COLO829 (cell line): ENCODE measurements around the gene LYST.
"Not testable (repeated sequence)": the region's sequence is repeated elsewhere in the genome, so short reads cannot be mapped to it uniquely, and the experiment has no call there.

Source experiments
- DNase-seq: peaks from one replicate; pipeline ENCODE4 v3.0.0; 2012; ENCODE audit warnings: low spot score

LYST gene

DNA sequence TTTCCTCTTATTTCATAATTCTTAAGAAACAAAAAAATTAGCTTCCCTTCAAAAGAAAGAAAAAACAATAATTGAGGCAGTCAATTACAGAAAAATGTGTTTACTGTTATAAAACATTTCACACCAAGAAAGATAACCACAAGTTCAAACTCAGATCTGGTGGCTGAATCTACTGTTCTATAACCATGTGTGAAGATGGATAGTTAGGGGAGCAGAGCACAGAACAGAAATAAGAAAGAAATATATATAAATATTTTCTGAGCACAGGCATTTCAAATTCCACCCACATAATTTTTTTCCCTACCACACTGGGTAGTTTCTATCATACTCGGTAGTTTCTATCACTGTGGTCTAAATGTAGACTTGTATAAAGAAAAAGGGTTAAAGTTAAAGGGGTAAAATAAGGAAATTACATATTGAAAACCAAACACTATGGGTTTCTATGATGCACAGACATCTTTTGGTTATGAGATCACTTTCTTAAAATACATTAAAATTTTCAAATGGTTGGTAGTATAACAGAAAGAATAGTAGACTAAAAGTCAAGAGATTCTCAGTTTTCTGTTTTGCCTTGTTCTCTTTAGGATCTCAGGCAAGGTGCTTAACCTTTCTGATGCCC is 10.8 kb downstream of the LYST start:
- no peak for DNase-seq

DNA sequence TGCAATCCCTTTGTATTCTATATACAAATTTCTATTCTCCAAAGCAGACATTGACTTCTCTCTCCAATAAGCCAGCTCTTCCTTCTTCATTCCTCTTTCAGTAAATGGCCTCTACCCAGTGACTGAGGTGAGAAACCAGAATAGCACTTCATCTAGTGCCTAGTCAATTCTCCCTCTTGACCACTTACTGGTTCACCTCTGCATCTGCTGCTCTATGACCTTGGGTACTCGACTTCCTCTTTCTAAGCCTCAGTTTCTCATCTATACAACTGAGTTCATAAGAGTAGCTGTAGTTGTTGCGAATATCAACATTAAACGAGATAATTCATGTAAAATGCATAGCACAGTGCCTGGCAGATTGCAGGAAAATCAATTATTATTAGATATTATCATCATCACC is 12.4 kb downstream of the LYST start:
- DNase-seq: no peak

DNA sequence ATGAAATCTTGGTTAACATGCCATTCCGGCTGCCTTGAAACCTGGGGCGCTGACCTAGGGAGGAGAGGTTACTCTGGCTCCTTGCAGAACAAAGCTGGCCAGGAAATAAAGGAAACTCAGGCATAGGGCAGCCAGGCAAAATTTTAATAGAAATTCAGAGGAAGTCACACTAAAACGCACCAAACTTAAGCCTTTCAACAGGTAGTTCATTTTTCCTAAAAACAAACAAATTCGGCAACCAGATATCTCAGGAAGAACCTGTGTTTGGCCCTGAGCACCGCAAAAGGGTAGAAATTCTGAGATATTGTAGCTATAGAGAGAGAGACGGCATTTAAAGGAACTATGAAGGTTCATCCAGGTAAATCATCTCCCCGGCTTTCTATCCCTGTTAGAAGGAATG is 13.1 kb downstream of the LYST start:
- DNase-seq: no peak

DNA sequence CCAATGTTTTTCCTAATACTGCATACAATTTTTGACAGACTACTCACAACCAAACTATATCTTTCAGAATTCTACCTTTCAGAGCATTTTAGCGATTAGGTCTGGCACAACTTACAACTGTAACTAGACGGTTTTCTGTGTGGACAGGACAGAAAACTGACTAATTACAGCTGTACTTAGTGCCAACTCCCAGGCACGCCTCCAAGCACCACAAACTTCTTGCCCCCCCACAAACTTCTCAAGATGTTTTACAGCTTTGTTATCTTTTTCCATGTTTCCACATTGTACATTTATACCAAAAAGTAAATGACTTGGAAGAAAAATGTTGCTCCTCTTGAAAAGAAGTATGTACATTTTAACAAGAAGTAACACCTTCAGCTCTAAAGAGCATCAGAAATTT is 13.8 kb downstream of the LYST start:
- DNase-seq: no peak

DNA sequence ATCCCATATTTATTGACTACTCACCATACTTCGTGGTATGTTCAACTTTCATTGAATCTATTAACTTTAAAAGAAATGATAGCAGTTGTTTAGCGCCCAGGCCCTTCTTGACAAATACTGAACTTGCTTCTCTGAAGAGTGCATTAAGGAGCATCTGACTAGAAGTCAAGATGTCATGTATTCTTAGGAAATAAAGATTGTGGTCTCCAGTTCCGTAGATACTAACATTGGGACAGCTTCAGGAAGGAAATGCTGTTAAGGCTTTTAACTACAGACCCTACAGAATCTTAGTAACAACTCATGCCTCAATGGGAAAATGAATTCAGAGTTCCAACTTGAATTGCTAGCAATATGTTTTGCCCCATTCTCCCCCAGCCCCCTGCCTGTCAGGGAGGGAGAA is 14.8 kb downstream of the LYST start:
- DNase-seq: no peak

DNA sequence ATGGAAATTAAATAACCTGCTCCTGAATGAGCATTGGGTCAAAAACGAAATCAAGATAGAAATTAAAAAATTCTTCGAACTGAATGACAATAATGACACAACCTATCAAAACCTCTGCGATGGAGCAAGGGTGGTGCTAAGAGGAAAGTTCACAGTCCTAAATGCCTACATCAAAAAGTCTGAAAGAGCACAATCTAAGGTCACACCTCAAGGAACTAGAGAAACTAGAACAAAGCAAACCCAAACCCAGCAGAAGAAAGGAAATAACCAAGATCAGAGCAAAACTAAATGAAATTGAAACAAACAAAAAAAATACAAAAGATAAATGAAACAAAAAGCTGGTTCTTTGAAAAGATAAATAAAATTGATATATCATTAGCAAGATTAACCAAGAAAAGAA is 18.5 kb downstream of the LYST start:
- not testable (repeated sequence) for DNase-seq

DNA sequence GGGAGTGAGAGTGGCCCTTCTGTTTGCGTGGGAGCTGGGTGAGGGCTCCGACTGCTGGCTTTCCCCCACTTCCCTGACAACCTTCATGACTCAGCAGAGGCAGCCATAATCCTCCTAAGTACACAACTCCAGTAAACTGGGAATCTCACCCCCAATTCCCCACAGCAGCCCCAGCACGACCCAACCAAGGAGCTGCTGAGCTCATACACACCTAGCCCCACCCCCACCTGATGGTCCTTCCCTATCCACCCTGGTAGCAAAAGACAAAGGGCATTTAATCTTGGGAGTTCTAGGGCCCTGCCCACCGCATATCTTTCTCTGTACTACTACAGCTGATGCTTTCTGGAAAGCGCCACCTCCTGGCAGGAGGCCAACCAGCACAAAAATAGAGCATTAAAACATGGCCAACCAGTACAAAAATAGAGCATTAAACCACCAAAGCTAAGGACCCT is 21.0 kb downstream of the LYST start:
- DNase-seq: not testable (repeated sequence)

DNA sequence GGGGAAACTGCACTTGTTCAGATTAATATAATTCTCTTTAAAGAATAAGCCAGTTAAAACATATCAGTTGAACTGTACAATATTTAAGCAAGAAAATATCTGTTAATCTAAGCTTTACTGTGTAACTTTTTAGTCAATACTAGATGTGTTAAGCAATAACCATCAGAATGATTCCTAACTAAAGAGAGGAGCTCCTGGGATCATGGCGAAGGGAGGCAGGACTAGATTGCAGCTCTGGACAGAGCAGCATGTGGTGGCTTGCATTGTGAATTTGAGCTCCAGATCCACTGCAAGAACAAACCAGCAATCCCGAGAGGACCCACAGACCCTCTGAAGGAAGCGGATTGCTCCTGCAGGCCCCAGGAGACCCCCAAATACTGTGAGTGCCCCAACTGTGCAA is 21.9 kb downstream of the LYST start:
- DNase-seq: no peak

DNA sequence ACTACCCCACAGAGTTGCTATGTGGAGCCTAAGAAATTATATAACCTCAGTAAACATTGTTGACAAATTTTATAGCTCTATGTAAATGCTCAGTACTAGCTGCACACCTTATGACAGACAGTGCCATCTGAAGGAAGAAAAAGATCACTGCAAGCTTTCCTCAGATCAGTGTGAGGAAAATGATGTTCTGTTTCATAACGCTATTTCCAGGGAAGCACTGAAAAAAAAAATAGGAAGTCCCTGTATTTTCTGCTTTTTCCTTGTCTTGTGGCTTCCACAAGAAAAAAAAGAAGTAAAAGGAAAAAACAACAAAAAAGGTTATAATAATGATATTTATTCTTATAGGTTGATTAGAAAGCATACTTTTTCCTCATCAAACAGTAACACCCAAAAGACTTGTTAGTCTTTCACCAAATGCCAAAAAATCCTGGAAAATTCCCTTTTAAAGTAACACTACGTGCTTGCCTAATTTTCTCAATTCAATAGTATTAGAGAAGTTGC is 23.2 kb downstream of the LYST start:
- no peak for DNase-seq

DNA sequence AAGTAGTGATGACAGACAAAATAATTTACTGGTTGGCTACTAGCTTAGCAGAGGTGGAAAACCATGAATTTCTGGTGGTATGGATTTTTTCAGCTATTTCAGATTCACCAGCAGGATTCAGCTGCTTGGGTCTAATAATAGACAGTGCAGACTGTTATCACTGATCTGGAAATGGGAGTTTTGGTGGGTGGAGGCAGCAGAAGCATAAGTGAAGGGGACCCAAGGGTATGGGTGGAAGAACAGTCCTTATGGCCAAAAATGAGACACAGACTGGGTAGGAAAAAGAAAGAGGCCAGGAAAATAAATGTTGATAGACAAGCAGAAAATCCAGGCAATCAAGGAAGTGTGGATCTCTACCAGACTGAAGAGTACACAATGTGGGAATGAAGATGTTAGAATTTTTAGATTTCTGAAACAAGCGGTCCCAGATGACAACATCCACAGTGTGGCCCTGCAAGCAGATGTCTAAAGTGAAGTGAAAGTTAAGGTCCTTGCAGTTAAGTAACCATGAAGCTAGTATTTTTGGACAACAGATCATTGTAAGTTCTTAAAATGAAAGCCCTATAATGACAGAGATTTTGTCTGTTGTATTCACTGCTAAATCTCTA is 24.7 kb downstream of the LYST start:
- DNase-seq: no peak

DNA sequence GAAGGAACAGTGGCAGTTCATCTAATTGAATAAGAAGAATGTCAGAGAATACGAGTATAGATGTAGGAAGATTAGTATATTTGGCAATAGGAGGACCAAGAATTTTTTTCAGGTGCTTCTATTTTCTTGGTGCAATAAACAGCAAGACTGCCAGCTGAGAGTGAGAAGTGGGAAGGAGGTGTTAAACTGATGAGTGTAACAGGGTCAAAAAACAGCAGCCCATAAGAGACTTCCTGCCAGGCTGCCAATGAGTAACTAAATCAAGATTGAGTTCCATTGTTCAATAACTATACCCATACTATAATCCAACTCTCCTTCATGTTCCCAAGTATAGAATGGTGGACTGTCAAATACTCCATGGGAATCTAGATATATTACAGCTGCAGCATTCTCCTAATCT is 28.7 kb downstream of the LYST start:
- no peak for DNase-seq

DNA sequence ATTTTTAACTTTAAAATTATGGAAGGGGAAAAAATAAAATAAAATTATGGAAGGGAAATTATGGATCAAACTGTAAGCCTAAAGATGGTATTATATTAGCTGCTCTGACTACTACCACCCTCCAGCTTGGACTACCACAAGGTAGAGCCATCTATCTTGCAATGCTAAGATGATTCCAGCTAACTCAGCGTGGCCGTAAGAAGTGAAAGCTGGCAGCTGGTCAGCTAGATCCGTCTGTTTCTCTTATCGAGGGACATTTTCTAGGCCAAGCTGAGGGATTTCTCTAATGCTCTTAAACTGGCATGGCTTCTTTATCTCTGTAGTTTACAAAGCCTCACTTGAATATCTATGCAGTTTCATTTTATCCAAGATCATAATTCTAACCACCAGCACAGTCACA is 31.5 kb downstream of the LYST start:
- DNase-seq: no peak

DNA sequence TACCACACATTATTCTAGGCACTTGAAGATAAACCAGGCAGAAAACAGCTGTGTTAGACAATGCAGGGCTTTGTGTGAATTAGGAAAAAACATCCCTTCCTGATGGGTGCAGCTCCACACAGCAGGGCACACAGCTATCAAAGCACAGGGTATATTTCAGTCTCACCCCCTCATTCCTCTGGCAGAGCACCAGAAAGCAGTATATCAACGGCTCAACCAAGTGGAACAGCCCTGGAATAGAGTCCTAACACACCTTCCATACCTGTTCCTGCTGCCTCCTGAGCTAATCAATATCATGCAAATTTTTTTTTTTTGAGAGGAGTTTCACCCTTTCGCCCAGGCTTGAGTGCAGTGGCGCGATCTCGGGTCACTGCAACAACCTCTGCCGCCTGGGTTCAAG is 32.1 kb downstream of the LYST start:
- DNase-seq: no peak

DNA sequence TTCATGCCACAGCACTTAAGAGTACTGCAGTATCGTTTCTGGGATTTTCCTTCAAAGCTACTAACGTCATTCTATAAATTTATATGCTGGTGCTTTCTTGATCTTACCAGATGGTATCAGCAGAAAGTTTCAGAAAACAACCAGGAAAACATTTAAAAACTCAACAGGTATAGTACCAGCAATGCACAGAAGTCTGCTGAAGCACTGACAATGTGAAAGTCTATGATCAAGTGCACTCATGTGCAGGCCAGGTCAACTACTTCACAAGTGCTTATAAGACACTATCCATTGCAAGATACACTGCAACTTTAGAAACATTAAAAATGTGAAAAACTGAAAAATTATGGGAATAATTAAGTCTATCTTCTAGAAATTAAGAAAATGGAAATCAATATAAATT is 34.7 kb downstream of the LYST start:
- no peak for DNase-seq

DNA sequence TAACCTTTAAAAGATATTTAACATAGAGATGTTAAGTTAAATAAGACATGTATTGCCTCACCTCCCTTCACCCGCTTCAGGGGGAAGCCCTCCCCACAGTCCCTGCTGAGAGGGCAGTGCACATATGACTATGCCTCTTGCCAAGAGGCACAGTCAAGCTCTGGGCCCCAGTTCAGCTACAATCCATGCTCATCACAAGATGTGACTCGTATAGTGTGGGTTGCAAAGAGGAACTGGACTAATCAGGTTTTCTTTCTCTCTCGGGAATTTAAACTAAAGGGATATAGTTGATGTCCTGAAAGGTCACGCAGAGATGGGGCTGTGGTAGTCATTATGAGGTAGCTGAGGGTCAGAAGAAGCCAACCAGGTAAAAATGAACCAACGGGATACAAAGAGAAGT is 35.6 kb downstream of the LYST start:
- DNase-seq: peak; percentile 45

DNA sequence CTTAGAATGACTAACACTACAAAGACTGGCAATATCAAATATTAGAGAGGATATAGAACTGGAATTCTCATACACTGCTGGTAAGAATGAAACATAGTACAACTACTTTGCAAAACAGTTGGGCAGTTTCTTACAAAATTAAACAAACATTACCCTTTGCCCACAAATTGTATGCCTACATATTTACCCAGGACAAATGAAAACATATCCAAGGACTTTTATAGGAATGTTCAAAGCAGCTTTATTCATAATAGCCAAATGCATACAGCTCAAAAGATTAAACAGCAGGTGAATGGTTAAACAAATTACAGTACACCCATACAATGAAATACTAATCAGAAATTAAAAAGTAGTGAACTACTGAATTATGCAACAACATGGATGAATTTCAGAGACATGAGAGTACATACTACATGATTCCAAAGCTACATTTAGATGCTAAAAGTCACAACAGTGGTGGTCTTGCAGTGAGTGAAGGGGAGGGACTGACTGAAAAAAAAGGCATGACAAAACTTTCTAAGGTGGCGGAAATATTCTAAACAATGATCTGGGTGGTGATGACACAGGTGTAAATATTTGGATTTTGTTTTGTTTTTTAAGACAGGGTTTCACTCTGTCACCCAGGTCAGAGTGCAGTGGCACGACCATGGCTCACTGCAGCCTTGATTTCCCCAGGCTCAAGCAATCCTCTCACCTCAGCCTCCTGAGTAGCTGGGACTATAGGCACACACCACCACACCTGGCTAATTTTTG is 40.4 kb downstream of the LYST start:
- no peak for DNase-seq

DNA sequence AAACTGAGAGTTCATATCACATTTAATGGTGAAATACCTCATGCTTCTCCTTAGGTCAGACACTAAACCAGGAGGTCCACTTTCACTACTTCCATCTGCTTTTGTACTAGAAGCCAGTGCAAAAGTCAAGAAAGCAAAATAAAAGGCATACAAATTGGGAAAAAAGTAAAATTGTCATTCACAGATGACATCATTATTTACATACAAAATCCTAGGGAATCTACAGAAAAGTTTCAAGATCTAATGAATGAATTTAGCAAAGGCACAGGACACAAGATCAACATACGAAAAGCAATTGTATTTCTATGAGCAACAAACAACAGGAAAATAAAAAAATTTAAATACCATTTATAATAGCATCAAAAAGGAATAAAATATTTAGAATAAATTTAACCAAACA is 41.5 kb downstream of the LYST start:
- DNase-seq: no peak

DNA sequence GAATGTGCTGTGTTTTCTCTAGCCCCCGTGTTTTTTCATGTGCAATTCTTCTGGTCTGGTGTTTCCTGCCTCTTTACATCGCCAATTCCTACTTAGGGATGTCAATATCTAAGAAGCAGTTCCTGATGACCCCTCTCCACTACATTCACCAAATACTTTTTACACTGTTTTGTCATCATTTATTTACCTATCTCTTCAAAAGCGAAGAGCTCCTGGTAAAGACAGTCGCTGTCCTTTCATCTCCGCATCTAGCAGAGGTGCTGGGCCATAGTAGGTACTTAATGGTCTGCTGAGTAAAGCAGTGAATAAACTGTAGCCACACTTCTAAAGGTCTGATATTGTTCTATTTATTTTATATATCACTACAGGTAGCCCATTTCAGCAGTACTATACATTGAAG is 43.0 kb downstream of the LYST start:
- no peak for DNase-seq

DNA sequence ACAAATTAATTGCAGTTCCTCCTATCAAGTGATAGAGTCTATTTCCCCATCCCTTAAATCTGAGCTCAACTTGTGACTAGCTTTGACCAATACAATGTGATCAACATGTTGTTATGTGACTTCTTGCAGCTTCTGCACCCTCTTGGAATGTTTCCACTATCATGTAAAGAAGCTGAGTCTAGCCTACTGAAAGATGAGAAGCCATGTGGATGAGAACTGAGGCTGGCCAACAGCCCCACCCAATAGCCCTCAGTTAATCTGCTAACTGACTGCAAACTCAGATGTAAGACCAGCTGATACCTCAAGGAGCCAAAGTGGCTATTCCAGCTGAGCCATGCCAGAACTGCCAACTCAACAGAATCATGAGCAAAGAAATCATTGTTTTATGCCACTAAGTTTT is 44.0 kb downstream of the LYST start:
- DNase-seq: no peak

DNA sequence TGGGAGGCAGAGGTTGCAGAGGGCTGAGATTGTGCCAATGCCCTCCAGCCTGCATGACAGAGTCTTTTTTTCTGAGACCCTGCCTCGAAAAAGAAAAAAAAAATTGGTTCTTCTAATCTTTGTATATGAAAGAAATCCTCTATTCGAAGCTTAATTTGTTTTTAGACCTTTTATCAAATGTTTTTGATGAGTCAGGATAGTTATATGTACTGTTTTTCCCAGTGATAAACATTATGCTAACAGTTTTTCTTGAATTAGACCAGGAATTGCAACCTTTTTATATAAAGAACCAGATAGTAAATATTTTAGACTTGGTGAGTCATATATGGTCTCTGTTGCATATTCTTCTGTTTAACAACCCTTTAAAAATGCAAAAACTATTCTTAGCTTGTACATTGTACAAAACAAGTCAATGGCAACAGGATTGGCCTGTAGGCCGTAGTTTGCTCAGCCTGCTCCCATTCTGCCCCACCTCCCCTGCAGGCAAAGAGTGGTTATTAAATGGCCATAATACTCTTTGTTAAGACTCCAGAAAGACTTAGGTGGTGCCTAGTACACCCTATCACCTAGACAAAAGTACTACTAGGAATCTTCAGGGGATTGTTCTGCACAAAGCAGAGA is 45.2 kb downstream of the LYST start:
- DNase-seq: no peak

DNA sequence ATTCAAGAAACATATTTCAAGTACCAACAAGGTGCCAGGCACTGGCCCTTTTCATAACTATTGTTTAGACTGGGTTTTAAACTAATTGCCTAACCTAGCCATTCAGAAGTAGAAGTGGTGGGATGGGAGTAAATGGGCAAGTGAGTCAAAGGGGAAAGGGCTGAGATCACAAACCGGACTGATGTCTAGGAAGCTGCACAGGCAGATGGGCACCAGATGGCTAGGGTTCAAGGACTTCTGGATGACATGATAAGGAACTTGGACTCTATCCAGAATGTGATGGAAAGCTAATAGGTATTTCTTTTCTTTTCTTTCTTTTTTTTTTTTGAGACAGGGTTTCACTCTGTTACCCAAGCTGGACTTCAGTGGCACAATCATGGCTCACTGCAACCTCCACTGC is 46.6 kb downstream of the LYST start:
- DNase-seq: no peak

DNA sequence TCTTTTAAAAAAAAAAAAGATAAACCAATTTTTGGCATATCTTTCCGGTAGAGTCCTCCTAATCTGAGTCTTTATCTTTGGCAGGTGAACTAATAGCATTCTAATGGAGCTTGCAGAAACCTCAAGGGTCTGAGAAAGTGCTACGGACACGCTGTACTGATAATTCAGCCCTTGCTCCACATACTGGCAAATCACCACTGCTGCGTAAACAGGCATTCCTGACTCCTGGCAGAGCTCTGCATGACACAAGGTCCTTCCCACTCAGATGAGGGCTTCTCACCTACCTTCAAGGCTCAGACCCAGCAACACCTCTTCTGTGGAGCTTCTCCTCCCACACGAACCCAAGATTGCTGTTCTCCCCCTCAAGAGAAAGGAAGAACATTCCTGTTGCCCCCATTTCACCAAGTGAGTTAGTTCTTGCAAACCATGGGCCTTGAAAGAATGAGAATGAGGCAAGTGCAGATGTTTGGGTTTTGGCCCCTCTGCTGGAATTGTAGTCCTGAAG is 48.0 kb downstream of the LYST start:
- no peak for DNase-seq
